Liver (tissue), 9 donors: ENCODE measurements around the gene C2CD4C. TPM values are rescaled to one million over a fixed set of nuclear protein-coding genes. Genes with fewer than 3 reads are reported as not detected.

Experiments used
- DNase-seq: peaks from one replicate; pipeline ENCODE4 v3.0.0-alpha.2; 2017; ENCODE audit warnings: low spot score
- H3K27ac ChIP-seq, 2 donors: one replicate each; pipeline ENCODE4 v1.7.0; 2013; ENCODE audit warnings: inconsistent platforms in 2 of 2, low read length in 2 of 2, control low read depth in 1 of 2, low read depth in 1 of 2, mild to moderate bottlenecking in 1 of 2
- H3K27me3 ChIP-seq, 4 donors: one replicate each; pipeline versions ENCODE4 v1.6.1 to v1.7.0; 2013; ENCODE audit warnings: low read length in 3 of 4, inconsistent platforms in 1 of 4, mild to moderate bottlenecking in 1 of 4, moderate library complexity in 1 of 4; ENCODE audit not compliant: control insufficient read depth in 4 of 4, insufficient read depth in 4 of 4
- H3K36me3 ChIP-seq, 4 donors: one replicate each; pipeline versions ENCODE4 v1.6.1 to v1.7.0; 2013; ENCODE audit warnings: low read length in 3 of 4, mild to moderate bottlenecking in 3 of 4, low read depth in 1 of 4, moderate library complexity in 1 of 4; ENCODE audit not compliant: control insufficient read depth in 4 of 4, insufficient read depth in 3 of 4
- H3K4me1 ChIP-seq, 4 donors: one replicate each; pipeline versions ENCODE4 v1.6.1 to v1.7.0; 2013; ENCODE audit warnings: low read length in 3 of 4, mild to moderate bottlenecking in 3 of 4, moderate library complexity in 1 of 4; ENCODE audit not compliant: control insufficient read depth in 4 of 4, insufficient read depth in 4 of 4
- H3K4me3 ChIP-seq, 3 donors: one replicate each; pipeline versions ENCODE4 v1.6.1 to v1.7.0; 2013; ENCODE audit warnings: low read length in 3 of 3, control low read depth in 1 of 3, low read depth in 1 of 3, mild to moderate bottlenecking in 1 of 3
- H3K9ac ChIP-seq, 2 donors: one replicate each; pipeline ENCODE4 v1.7.0; 2013; ENCODE audit warnings: low read length in 2 of 2, mild to moderate bottlenecking in 2 of 2, moderate library complexity in 2 of 2, control low read depth in 1 of 2, low read depth in 1 of 2
- H3K9me3 ChIP-seq, 4 donors: one replicate each; pipeline versions ENCODE4 v1.6.1 to v1.7.0; 2013; ENCODE audit warnings: low read length in 3 of 4; ENCODE audit not compliant: control insufficient read depth in 4 of 4
- EGR1 ChIP-seq, 2 donors: IDR thresholded peaks; 2 replicates each; pipeline ENCODE4 v1.6.1; 2016 to 2018; ENCODE audit warnings: antibody characterized with exemption in 2 of 2, low read depth in 2 of 2
- FOXA1 ChIP-seq: IDR thresholded peaks from 2 replicates; pipeline ENCODE4 v1.6.1; 2016; ENCODE audit warnings: antibody characterized with exemption
- FOXA2 ChIP-seq: IDR thresholded peaks from 2 replicates; pipeline ENCODE4 v1.6.1; 2016; ENCODE audit warnings: antibody characterized with exemption
- GABPA ChIP-seq, 2 donors: IDR thresholded peaks in 1 of 2; conservative IDR thresholded peaks in 1 of 2; 2 replicates each; pipeline ENCODE4 v1.6.1; 2016; ENCODE audit warnings: antibody characterized with exemption in 2 of 2, mild to moderate bottlenecking in 1 of 2, moderate library complexity in 1 of 2
- HNF4A ChIP-seq, 2 donors: conservative IDR thresholded peaks; 2 replicates each; pipeline ENCODE4 v1.6.1; 2016; ENCODE audit warnings: antibody characterized with exemption in 2 of 2, mild to moderate bottlenecking in 2 of 2
- HNF4G ChIP-seq: IDR thresholded peaks from 2 replicates; pipeline ENCODE4 v1.6.1; 2016; ENCODE audit warnings: antibody characterized with exemption
- JUND ChIP-seq, 2 donors: IDR thresholded peaks; 2 replicates each; pipeline ENCODE4 v1.6.1; 2016; ENCODE audit warnings: antibody characterized with exemption in 2 of 2
- RAD21 ChIP-seq, 2 donors: IDR thresholded peaks; 2 replicates each; pipeline ENCODE4 v1.6.1; 2016; ENCODE audit warnings: antibody characterized with exemption in 2 of 2, mild to moderate bottlenecking in 2 of 2
- RXRA ChIP-seq, 2 donors: IDR thresholded peaks; 2 replicates each; pipeline ENCODE4 v1.6.1; 2017 to 2018; ENCODE audit warnings: antibody characterized with exemption in 2 of 2, mild to moderate bottlenecking in 1 of 2
- SP1 ChIP-seq: IDR thresholded peaks from 2 replicates; pipeline ENCODE4 v1.6.1; 2018; ENCODE audit warnings: antibody characterized with exemption, mild to moderate bottlenecking
- TAF1 ChIP-seq: conservative IDR thresholded peaks from 2 replicates; pipeline ENCODE4 v1.6.1; 2016; ENCODE audit warnings: antibody characterized with exemption, mild to moderate bottlenecking
- YY1 ChIP-seq: IDR thresholded peaks from 2 replicates; pipeline ENCODE4 v1.6.1; 2016; ENCODE audit warnings: antibody characterized with exemption, mild to moderate bottlenecking
- ZBTB33 ChIP-seq: IDR thresholded peaks from 2 replicates; pipeline ENCODE4 v1.6.1; 2016; ENCODE audit warnings: antibody characterized with exemption
- WGBS: extraction: QIAGEN DNeasy Blood & Tissue Kit; methylation state at CpG from one replicate; pipeline ENCODE4 v1.1.7; 2013; 5-methylcytosine and 5-hydroxymethylcytosine counted together
- polyA plus RNA-seq, 2 donors: library from polyadenylated mRNA; stranded (reverse) in 1 of 2; unstranded in 1 of 2; fragments of 200-250 nt in 1 of 2; fragments of >200 nt in 1 of 2; fragmentation: Nextera tagmentation in 1 of 2; extraction: Ambion mirVana in 1 of 2; gene quantifications; one replicate each; pipeline versions ENCODE4 v1.2.1 to v1.2.3, GENCODE V29; 2013 to 2015
- total RNA-seq, 2 donors: library from RNA; depleted of rRNA; stranded (reverse); fragments of >200 nt; gene quantifications; one replicate each; pipeline ENCODE4 v1.2.3, GENCODE V29; 2014
- TF ChIP-seq, protein P1 (sequence below): IDR thresholded peaks from 2 replicates; pipeline ENCODE4 v1.6.1; 2016; ENCODE audit warnings: antibody characterized with exemption, mild to moderate bottlenecking
- TF ChIP-seq, protein P2 (sequence below): IDR thresholded peaks from 2 replicates; pipeline ENCODE4 v1.6.1; 2016; ENCODE audit warnings: antibody characterized with exemption
- TF ChIP-seq, protein P3 (sequence below): fragments of 150-350 bp; IDR thresholded peaks from 2 replicates; pipeline ENCODE4 v1.5.1; 2017; ENCODE audit warnings: improper control_type of control experiment, low read depth, low read length; ENCODE audit not compliant: missing input control
- TF ChIP-seq, protein P4 (sequence below): IDR thresholded peaks from 2 replicates; pipeline ENCODE4 v1.6.1; 2016; ENCODE audit warnings: antibody characterized with exemption
- donor health status: healthy.
- donor health status: healthy.
- donor health status: healthy.
- donor health status: healthy.
- donor health status: healthy.

C2CD4C gene
- total and polyA plus RNA-seq, 4 donors, result 0.08 to 0.42 (median 0.19) TPM

DNA sequence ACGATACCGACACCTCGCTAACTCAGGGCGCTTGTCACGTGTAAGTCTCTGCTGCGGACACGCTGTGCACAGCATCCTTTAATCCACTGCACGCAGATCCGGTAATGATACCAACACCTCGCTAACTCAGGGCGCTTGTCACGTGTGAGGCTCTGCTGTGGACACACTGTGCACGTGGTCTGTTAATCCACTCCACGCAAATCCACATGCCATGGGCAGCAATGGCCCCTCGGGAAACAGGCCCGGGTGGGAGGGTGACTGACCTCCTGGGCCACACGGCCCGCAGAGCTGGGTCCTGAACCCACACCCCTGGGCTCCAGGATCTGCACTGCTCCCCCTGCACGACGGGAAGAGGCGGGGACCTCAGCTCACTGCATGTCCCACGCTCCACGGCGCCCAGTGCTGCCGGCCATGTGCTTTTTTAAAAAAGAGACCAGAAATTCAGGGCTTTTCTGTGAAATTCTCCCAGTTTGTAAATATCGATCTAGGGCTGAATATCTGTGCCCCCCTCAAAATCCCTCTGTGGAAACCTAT, 35.8 kb upstream of the C2CD4C start:
- TF ChIP-seq, protein P1, sequence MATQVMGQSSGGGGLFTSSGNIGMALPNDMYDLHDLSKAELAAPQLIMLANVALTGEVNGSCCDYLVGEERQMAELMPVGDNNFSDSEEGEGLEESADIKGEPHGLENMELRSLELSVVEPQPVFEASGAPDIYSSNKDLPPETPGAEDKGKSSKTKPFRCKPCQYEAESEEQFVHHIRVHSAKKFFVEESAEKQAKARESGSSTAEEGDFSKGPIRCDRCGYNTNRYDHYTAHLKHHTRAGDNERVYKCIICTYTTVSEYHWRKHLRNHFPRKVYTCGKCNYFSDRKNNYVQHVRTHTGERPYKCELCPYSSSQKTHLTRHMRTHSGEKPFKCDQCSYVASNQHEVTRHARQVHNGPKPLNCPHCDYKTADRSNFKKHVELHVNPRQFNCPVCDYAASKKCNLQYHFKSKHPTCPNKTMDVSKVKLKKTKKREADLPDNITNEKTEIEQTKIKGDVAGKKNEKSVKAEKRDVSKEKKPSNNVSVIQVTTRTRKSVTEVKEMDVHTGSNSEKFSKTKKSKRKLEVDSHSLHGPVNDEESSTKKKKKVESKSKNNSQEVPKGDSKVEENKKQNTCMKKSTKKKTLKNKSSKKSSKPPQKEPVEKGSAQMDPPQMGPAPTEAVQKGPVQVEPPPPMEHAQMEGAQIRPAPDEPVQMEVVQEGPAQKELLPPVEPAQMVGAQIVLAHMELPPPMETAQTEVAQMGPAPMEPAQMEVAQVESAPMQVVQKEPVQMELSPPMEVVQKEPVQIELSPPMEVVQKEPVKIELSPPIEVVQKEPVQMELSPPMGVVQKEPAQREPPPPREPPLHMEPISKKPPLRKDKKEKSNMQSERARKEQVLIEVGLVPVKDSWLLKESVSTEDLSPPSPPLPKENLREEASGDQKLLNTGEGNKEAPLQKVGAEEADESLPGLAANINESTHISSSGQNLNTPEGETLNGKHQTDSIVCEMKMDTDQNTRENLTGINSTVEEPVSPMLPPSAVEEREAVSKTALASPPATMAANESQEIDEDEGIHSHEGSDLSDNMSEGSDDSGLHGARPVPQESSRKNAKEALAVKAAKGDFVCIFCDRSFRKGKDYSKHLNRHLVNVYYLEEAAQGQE, result no peak
- TF ChIP-seq, protein P2, sequence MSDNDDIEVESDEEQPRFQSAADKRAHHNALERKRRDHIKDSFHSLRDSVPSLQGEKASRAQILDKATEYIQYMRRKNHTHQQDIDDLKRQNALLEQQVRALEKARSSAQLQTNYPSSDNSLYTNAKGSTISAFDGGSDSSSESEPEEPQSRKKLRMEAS, result no peak
- no peak for TF ChIP-seq FOXA2
- TF ChIP-seq HNF4A (conservative IDR thresholded peaks at IDR 0.05), result no peak
- TF ChIP-seq GABPA (IDR thresholded peaks at IDR 0.05 in 1 of 2, conservative IDR thresholded peaks at IDR 0.05 in 1 of 2), result no peak
- TF ChIP-seq ZBTB33, result no peak
- no peak for TF ChIP-seq FOXA1
- TF ChIP-seq HNF4G, result no peak
- no peak for TF ChIP-seq TAF1
- TF ChIP-seq SP1, result no peak
- TF ChIP-seq RAD21 (IDR thresholded peaks at IDR 0.05), result no peak
- TF ChIP-seq JUND (IDR thresholded peaks at IDR 0.05), result no peak
- H3K4me1 ChIP-seq, result no peaks in the 10 kb centered on the region
- WGBS, result 97% methylated on average over 26 of the region's 26 CpGs
- H3K27ac ChIP-seq, result no peak overlapping the region
- H3K4me3 ChIP-seq, result no peak overlapping the region
- H3K9ac ChIP-seq, result no peak overlapping the region
- no peaks in the 10 kb centered on the region for H3K9me3 ChIP-seq
- peaks cover 0 to 4% (median 0%) of the 10 kb centered on the region in 4 donors for H3K36me3 ChIP-seq
- H3K27me3 ChIP-seq, result no peaks in the 10 kb centered on the region
- DNase-seq, result no peak

GRCh38 chr19:443005-443404, 34.1 kb upstream of the C2CD4C start:
- no peak overlapping the region for H3K9ac ChIP-seq
- H3K27ac ChIP-seq, result no peak overlapping the region
- DNase-seq, result no peak
- WGBS, result 98% methylated on average over 2 of the region's 2 CpGs
- H3K27me3 ChIP-seq, result no peaks in the 10 kb centered on the region
- no peaks in the 10 kb centered on the region for H3K9me3 ChIP-seq
- H3K36me3 ChIP-seq, result peaks cover 0 to 4% (median 0%) of the 10 kb centered on the region in 4 donors
- H3K4me1 ChIP-seq, result no peaks in the 10 kb centered on the region
- no peak overlapping the region for H3K4me3 ChIP-seq
- TF ChIP-seq EGR1 (IDR thresholded peaks at IDR 0.05; ENCODE audit: low read depth in 2 of 2), result no peak
- TF ChIP-seq, protein P3, sequence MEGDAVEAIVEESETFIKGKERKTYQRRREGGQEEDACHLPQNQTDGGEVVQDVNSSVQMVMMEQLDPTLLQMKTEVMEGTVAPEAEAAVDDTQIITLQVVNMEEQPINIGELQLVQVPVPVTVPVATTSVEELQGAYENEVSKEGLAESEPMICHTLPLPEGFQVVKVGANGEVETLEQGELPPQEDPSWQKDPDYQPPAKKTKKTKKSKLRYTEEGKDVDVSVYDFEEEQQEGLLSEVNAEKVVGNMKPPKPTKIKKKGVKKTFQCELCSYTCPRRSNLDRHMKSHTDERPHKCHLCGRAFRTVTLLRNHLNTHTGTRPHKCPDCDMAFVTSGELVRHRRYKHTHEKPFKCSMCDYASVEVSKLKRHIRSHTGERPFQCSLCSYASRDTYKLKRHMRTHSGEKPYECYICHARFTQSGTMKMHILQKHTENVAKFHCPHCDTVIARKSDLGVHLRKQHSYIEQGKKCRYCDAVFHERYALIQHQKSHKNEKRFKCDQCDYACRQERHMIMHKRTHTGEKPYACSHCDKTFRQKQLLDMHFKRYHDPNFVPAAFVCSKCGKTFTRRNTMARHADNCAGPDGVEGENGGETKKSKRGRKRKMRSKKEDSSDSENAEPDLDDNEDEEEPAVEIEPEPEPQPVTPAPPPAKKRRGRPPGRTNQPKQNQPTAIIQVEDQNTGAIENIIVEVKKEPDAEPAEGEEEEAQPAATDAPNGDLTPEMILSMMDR, result no peak
- no peak for TF ChIP-seq JUND (IDR thresholded peaks at IDR 0.05)
- no peak for TF ChIP-seq ZBTB33
- TF ChIP-seq, protein P4, sequence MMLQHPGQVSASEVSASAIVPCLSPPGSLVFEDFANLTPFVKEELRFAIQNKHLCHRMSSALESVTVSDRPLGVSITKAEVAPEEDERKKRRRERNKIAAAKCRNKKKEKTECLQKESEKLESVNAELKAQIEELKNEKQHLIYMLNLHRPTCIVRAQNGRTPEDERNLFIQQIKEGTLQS, result no peak
- TF ChIP-seq, protein P2, result no peak
- no peak for TF ChIP-seq GABPA (IDR thresholded peaks at IDR 0.05 in 1 of 2, conservative IDR thresholded peaks at IDR 0.05 in 1 of 2)
- TF ChIP-seq FOXA1, result no peak
- no peak for TF ChIP-seq RXRA (IDR thresholded peaks at IDR 0.05)
- no peak for TF ChIP-seq FOXA2
- TF ChIP-seq YY1, result no peak
- TF ChIP-seq RAD21 (IDR thresholded peaks at IDR 0.05), result no peak
- no peak for TF ChIP-seq SP1
- no peak for TF ChIP-seq HNF4G
- no peak for TF ChIP-seq TAF1
- TF ChIP-seq, protein P1, result no peak
